A673 (cell line): ENCODE data around the gene CCBE1. TPM values are rescaled to one million over a fixed set of nuclear protein-coding genes. Genes with fewer than 3 reads are reported as not detected.

Experiments used
- BruUV-seq: library from RNA; stranded (reverse); fragments of 400-500 nt; replicated peaks from 2 replicates; lab custom pipeline; 2021; lab: Mats Ljungman, UMichigan
- CTCF ChIA-PET: fragments of 300-600 bp; sonication (Branson Sonifier 250); formaldehyde crosslinking; loops from one replicate; lab custom pipeline; 2022; ENCODE audit warnings: antibody characterized with exemption; lab: Charles Lee
- POLR2A ChIA-PET: fragments of 300-600 bp; sonication (Branson Sonifier 250); formaldehyde crosslinking; loops from one replicate; lab custom pipeline; 2022; ENCODE audit warnings: antibody characterized with exemption; ENCODE audit not compliant: low non-redundant PET; lab: Charles Lee
- DNase-seq: peaks from one replicate; pipeline ENCODE4 v3.0.0-alpha.2; 2015; ENCODE audit warnings: low spot score
- H3K27ac ChIP-seq: fragments of 200-600 bp; sonication (generic); 2 replicates; pipeline ENCODE4 v1.5.1; 2016; ENCODE audit warnings: mixed run types, low read depth, mild to moderate bottlenecking, mixed read lengths, antibody characterized with exemption, low read length; ENCODE audit not compliant: poor library complexity, severe bottlenecking
- H3K27me3 ChIP-seq: fragments of 200-600 bp; sonication (generic); replicated peaks from 2 replicates; pipeline ENCODE4 v1.6.1; 2017; ENCODE audit warnings: mixed run types, low read depth, mild to moderate bottlenecking, mixed read lengths, antibody characterized with exemption, low read length; ENCODE audit not compliant: insufficient read depth, poor library complexity
- H3K36me3 ChIP-seq: fragments of 200-600 bp; sonication (generic); 2 replicates; pipeline ENCODE4 v1.6.1; 2016; ENCODE audit warnings: mixed run types, mild to moderate bottlenecking, mixed read lengths, antibody characterized with exemption, low read length; ENCODE audit not compliant: insufficient read depth, poor library complexity, severe bottlenecking
- H3K4me1 ChIP-seq: fragments of 200-600 bp; sonication (generic); 2 replicates; pipeline ENCODE4 v1.6.1; 2017; ENCODE audit warnings: mixed run types, mild to moderate bottlenecking, mixed read lengths, antibody characterized with exemption, low read length; ENCODE audit not compliant: insufficient read depth, poor library complexity, severe bottlenecking
- H3K4me3 ChIP-seq: fragments of 200-600 bp; sonication (generic); 2 replicates; pipeline ENCODE4 v1.5.1; 2016; ENCODE audit warnings: low read depth, mixed run types, mild to moderate bottlenecking, mixed read lengths, low read length; ENCODE audit not compliant: poor library complexity, severe bottlenecking
- H3K9me3 ChIP-seq: fragments of 200-600 bp; sonication (generic); 2 replicates; pipeline ENCODE4 v1.6.1; 2016; ENCODE audit warnings: mixed run types, low read depth, mild to moderate bottlenecking, mixed read lengths, antibody characterized with exemption, low read length; ENCODE audit not compliant: poor library complexity, severe bottlenecking
- CTCF ChIP-seq: fragments of 300-800, 200-600 bp; sonication (generic); conservative IDR thresholded peaks from 2 replicates; pipeline ENCODE4 v1.5.1; 2017; ENCODE audit warnings: low read depth, mild to moderate bottlenecking, antibody characterized with exemption, low read length, moderate library complexity, mixed read lengths
- EZH2 ChIP-seq: fragments of 200-600 bp; sonication (generic); IDR thresholded peaks from 2 replicates; pipeline ENCODE4 v1.6.1; 2017; ENCODE audit warnings: borderline replicate concordance, low read depth, mild to moderate bottlenecking, mixed read lengths, antibody characterized with exemption, low read length; ENCODE audit not compliant: poor library complexity, severe bottlenecking
- intact Hi-C: fragments of 100-400 bp; cut with micrococcal nuclease; formaldehyde crosslinking; loops from one replicate; pipeline ENCODE4 v1.10.0; 2022; ENCODE audit not compliant: unreplicated experiment
- total RNA-seq: library from RNA; stranded (reverse); gene quantifications from 2 replicates; pipeline ENCODE4 v1.2.3, GENCODE V29; 2021

The CCBE1 gene
- total RNA-seq, 1 experiment from 2014 or later: not detected

GRCh38 chr18:59736061-59736460 is 38.8 kb upstream of the CCBE1 start:
- Histone ChIP-seq H3K27ac (no peak overlapping the region), H3K4me3 (no peak overlapping the region), H3K9me3 (no peaks in the 10 kb centered on the region), H3K27me3 (peaks cover under 1% of the 10 kb centered on the region), H3K4me1 (no peaks in the 10 kb centered on the region), H3K36me3 (no peaks in the 10 kb centered on the region)
- no TSS peak for BruUV-seq
- TF ChIP-seq CTCF (no peak), EZH2 (no peak)
- CTCF ChIA-PET: no interaction called here
- POLR2A ChIA-PET: no interaction called here
- DNase-seq: no peak
- intact Hi-C loops: no loop called here

- TF ChIP-seq EZH2 (no peak), CTCF (no peak)
- intact Hi-C loops: no loop called here
These were observed 38.1 kb upstream of the CCBE1 start for GRCh38 chr18:59735269-59735860.

GRCh38 chr18:59733421-59733820 is 36.2 kb upstream of the CCBE1 start:
- CTCF ChIA-PET: no interaction called here
- intact Hi-C loops: no loop called here
- Histone ChIP-seq H3K36me3 (no peaks in the 10 kb centered on the region), H3K4me1 (no peaks in the 10 kb centered on the region), H3K4me3 (no peak overlapping the region), H3K27me3 (peaks cover 7% of the 10 kb centered on the region), H3K27ac (no peak overlapping the region), H3K9me3 (no peaks in the 10 kb centered on the region)
- no peak for TF ChIP-seq CTCF
- no peak for TF ChIP-seq EZH2
- DNase-seq: no peak
- POLR2A ChIA-PET: no interaction called here
- no TSS peak for BruUV-seq

More at GRCh38 chr18:59735269-59735860, 38.1 kb upstream of the CCBE1 start:
- H3K36me3 ChIP-seq: no peaks in the 10 kb centered on the region
- H3K4me3 ChIP-seq: no peak overlapping the region
- H3K4me1 ChIP-seq: no peaks in the 10 kb centered on the region
- no peaks in the 10 kb centered on the region for H3K9me3 ChIP-seq
- ChIA-PET POLR2A (no interaction called here), CTCF (no interaction called here)
- H3K27me3 ChIP-seq: peaks cover 7% of the 10 kb centered on the region
- no peak overlapping the region for H3K27ac ChIP-seq
- DNase-seq: no peak
- no TSS peak for BruUV-seq
